H1 (cell line): Measurements from ENCODE around the gene ZSWIM4. TPM values are rescaled to one million over a fixed set of nuclear protein-coding genes. Genes with fewer than 3 reads are reported as not detected.

Experiments used
- CTCF ChIA-PET: fragments of 300-600 bp; sonication (Branson Sonifier 250); formaldehyde crosslinking; loops from one replicate; lab custom pipeline; 2021; ENCODE audit not compliant: partially characterized antibody; lab: Charles Lee
- POLR2A ChIA-PET: fragments of 300-600 bp; sonication (Branson Sonifier 250); formaldehyde crosslinking; loops from one replicate; lab custom pipeline; 2021; ENCODE audit warnings: inconsistent platforms; ENCODE audit not compliant: partially characterized antibody; lab: Charles Lee
- DNase-seq, 2 experiments: peaks; one replicate each; pipeline versions ENCODE4 v3.0.0 to v3.0.0-alpha.2; 2010 to 2022; ENCODE audit warnings: low spot score in 2 of 2, low read depth in 1 of 2, mixed read lengths in 1 of 2
- FAIRE-seq: peaks from 2 replicates; lab custom pipeline; 2011; peaks lifted over from hg19 to GRCh38; lab: Jason Lieb, UNC
- H2AFZ ChIP-seq: 2 replicates; pipeline ENCODE4 v1.8.1; 2012; ENCODE audit warnings: low read length, inconsistent platforms
- H2AK5ac ChIP-seq: 2 replicates; pipeline ENCODE4 v1.6.1; 2013; ENCODE audit warnings: low read depth, low read length
- H2BK120ac ChIP-seq: replicated peaks from 2 replicates; pipeline ENCODE3; 2013; ENCODE audit warnings: low read depth, low read length, inconsistent platforms
- H2BK12ac ChIP-seq: 2 replicates; pipeline ENCODE4 v1.6.1; 2013; ENCODE audit warnings: low read depth, low read length
- H2BK15ac ChIP-seq: 2 replicates; pipeline ENCODE4 v1.6.1; 2013; ENCODE audit warnings: low read length
- H2BK20ac ChIP-seq: 2 replicates; pipeline ENCODE4 v1.6.1; 2013; ENCODE audit warnings: low read length
- H2BK5ac ChIP-seq: 2 replicates; pipeline ENCODE4 v1.6.1; 2013; ENCODE audit warnings: low read depth, low read length
- H3K14ac ChIP-seq: 2 replicates; pipeline ENCODE4 v1.6.1; 2013; ENCODE audit warnings: inconsistent platforms; ENCODE audit not compliant: insufficient read length
- H3K18ac ChIP-seq: 2 replicates; pipeline ENCODE4 v1.6.1; 2013; ENCODE audit warnings: low read length; ENCODE audit errors: extremely low read depth
- H3K23ac ChIP-seq: 2 replicates; pipeline ENCODE4 v1.6.1; 2013; ENCODE audit warnings: inconsistent platforms; ENCODE audit not compliant: insufficient read length
- H3K23me2 ChIP-seq: 2 replicates; pipeline ENCODE4 v1.6.1; 2013; ENCODE audit warnings: low read depth, low read length
- H3K27ac ChIP-seq: 2 replicates; pipeline ENCODE4 v1.6.1; 2011; ENCODE audit warnings: low read depth, low read length, inconsistent platforms
- H3K27me3 ChIP-seq, 4 experiments: replicated peaks in 1 of 4; 1 replicate in 1 of 4; 2 replicates in 3 of 4; pipeline versions ENCODE4 v1.6.1 to v1.8.1; 2011 to 2013; ENCODE audit warnings: low read length in 3 of 4, mild to moderate bottlenecking in 3 of 4, inconsistent platforms in 2 of 4, mixed read lengths in 2 of 4, moderate library complexity in 1 of 4; ENCODE audit not compliant: control insufficient read depth in 3 of 4, insufficient read depth in 3 of 4; ENCODE audit errors: extremely low read depth in 1 of 4
- H3K36me3 ChIP-seq, 4 experiments: 2 replicates each; pipeline versions ENCODE4 v1.6.1 to v1.8.1; 2011 to 2013; ENCODE audit warnings: mild to moderate bottlenecking in 4 of 4, low read length in 3 of 4, moderate library complexity in 2 of 4, control low read depth in 1 of 4, inconsistent platforms in 1 of 4; ENCODE audit not compliant: insufficient read depth in 4 of 4, control insufficient read depth in 2 of 4
- H3K4ac ChIP-seq: replicated peaks from 2 replicates; pipeline ENCODE3; 2013; ENCODE audit warnings: low read length, low read depth, mixed read lengths, inconsistent platforms; ENCODE audit not compliant: insufficient read length
- H3K4me1 ChIP-seq, 4 experiments: replicated peaks in 1 of 4; 1 replicate in 1 of 4; 2 replicates in 3 of 4; pipeline versions ENCODE4 v1.6.1 to v1.8.1; 2011 to 2013; ENCODE audit warnings: low read length in 3 of 4, inconsistent platforms in 2 of 4, mixed read lengths in 1 of 4; ENCODE audit not compliant: insufficient read depth in 4 of 4, control insufficient read depth in 3 of 4
- H3K4me2 ChIP-seq, 2 experiments: 2 replicates each; pipeline versions ENCODE4 v1.6.1 to v1.8.1; 2011 to 2013; ENCODE audit warnings: low read depth in 2 of 2, low read length in 2 of 2, control low read depth in 1 of 2, inconsistent platforms in 1 of 2, mild to moderate bottlenecking in 1 of 2; ENCODE audit not compliant: insufficient read depth in 1 of 2
- H3K4me3 ChIP-seq, 4 experiments: fragments of 200-600, 300-600 bp in 1 of 4; sonication (generic), shearing (Covaris generic), sonication (Bioruptor Twin) in 1 of 4; 2 replicates each; pipeline versions ENCODE4 v1.5.1 to v1.8.1; 2011 to 2016; ENCODE audit warnings: low read length in 4 of 4, low read depth in 3 of 4, control low read depth in 2 of 4, inconsistent platforms in 2 of 4, mild to moderate bottlenecking in 2 of 4, mixed read lengths in 1 of 4, moderate library complexity in 1 of 4; ENCODE audit not compliant: insufficient read depth in 2 of 4; ENCODE audit errors: extremely low read depth in 1 of 4
- H3K56ac ChIP-seq: replicated peaks from 2 replicates; pipeline ENCODE3; 2013; ENCODE audit warnings: low read depth, mild to moderate bottlenecking, mixed read lengths, low read length, inconsistent platforms; ENCODE audit not compliant: insufficient read length
- H3K79me1 ChIP-seq: 2 replicates; pipeline ENCODE4 v1.6.1; 2013; ENCODE audit warnings: low read depth, low read length, control low read depth
- H3K79me2 ChIP-seq, 2 experiments: 2 replicates each; pipeline versions ENCODE4 v1.6.1 to v1.8.1; 2012 to 2013; ENCODE audit warnings: low read length in 2 of 2, mild to moderate bottlenecking in 2 of 2, inconsistent platforms in 1 of 2; ENCODE audit not compliant: insufficient read depth in 2 of 2, control insufficient read depth in 1 of 2
- H3K9ac ChIP-seq, 4 experiments: replicated peaks in 1 of 4; 1 replicate in 1 of 4; 2 replicates in 3 of 4; pipeline versions ENCODE4 v1.6.1 to v1.8.1; 2011 to 2013; ENCODE audit warnings: low read depth in 3 of 4, low read length in 3 of 4, control low read depth in 2 of 4, mild to moderate bottlenecking in 2 of 4, moderate library complexity in 2 of 4, inconsistent platforms in 1 of 4; ENCODE audit errors: extremely low read depth in 1 of 4
- H3K9me3 ChIP-seq, 2 experiments: 2 replicates each; pipeline versions ENCODE4 v1.6.1 to v1.8.1; 2012 to 2013; ENCODE audit warnings: mild to moderate bottlenecking in 2 of 2, moderate library complexity in 2 of 2, control low read depth in 1 of 2, inconsistent platforms in 1 of 2, low read depth in 1 of 2, low read length in 1 of 2, mixed read lengths in 1 of 2; ENCODE audit not compliant: insufficient read depth in 2 of 2
- H4K20me1 ChIP-seq, 2 experiments: replicated peaks in 1 of 2; 2 replicates each; pipeline versions ENCODE3 to v1.8.1; 2011 to 2013; ENCODE audit warnings: inconsistent platforms in 2 of 2, low read length in 2 of 2, mild to moderate bottlenecking in 1 of 2; ENCODE audit not compliant: insufficient read depth in 2 of 2, control insufficient read depth in 1 of 2
- H4K5ac ChIP-seq: 2 replicates; pipeline ENCODE4 v1.6.1; 2013; ENCODE audit warnings: low read length, low read depth, mixed read lengths, inconsistent platforms; ENCODE audit not compliant: insufficient read length
- H4K8ac ChIP-seq: 2 replicates; pipeline ENCODE4 v1.8.0; 2013; ENCODE audit warnings: mild to moderate bottlenecking, moderate library complexity, low read length, inconsistent platforms; ENCODE audit not compliant: insufficient read depth; ENCODE audit errors: extremely low read depth
- H4K91ac ChIP-seq: replicated peaks from 2 replicates; pipeline ENCODE3; 2013; ENCODE audit warnings: low read length, mixed read lengths, inconsistent platforms; ENCODE audit not compliant: insufficient read length
- ATF3 ChIP-seq: IDR thresholded peaks from 2 replicates; pipeline ENCODE4 v1.6.1; 2011; ENCODE audit warnings: low read depth, mild to moderate bottlenecking, low read length; ENCODE audit not compliant: insufficient read depth
- CTCF ChIP-seq, 3 experiments: IDR thresholded peaks; 1 replicate in 2 of 3; 2 replicates in 1 of 3; pipeline versions ENCODE4 v1.5.1 to v1.6.1; 2011; ENCODE audit warnings: low read length in 3 of 3, mild to moderate bottlenecking in 3 of 3, inconsistent platforms in 2 of 3, low read depth in 1 of 3, moderate library complexity in 1 of 3; ENCODE audit not compliant: insufficient read depth in 1 of 3; ENCODE audit errors: control extremely low read depth in 1 of 3
- E2F6 ChIP-seq: IDR thresholded peaks from 2 replicates; pipeline ENCODE4 v1.6.1; 2012; ENCODE audit warnings: inconsistent platforms
- GTF2F1 ChIP-seq: IDR thresholded peaks from 2 replicates; pipeline ENCODE4 v1.6.1; 2012; ENCODE audit warnings: low read depth, low read length, improper control_type of control experiment, borderline replicate concordance
- HDAC6 ChIP-seq: IDR thresholded peaks from one replicate; pipeline ENCODE4 v1.7.1; 2012; ENCODE audit warnings: low read depth, mild to moderate bottlenecking, inconsistent platforms, low read length, moderate library complexity
- KDM1A ChIP-seq: fragments of 200-600, 300-600 bp; sonication (generic); IDR thresholded peaks from 2 replicates; pipeline ENCODE4 v1.7.1; 2016; ENCODE audit warnings: mild to moderate bottlenecking, low read length, borderline replicate concordance
- RBBP5 ChIP-seq: IDR thresholded peaks from 2 replicates; pipeline ENCODE4 v1.7.1; 2012; ENCODE audit warnings: low read depth, mild to moderate bottlenecking, inconsistent platforms, low read length, moderate library complexity, borderline replicate concordance
- SIX5 ChIP-seq: IDR thresholded peaks from 2 replicates; pipeline ENCODE4 v1.6.1; 2011; ENCODE audit warnings: mild to moderate bottlenecking, low read depth, low read length
- WGBS, 2 experiments: shearing (Covaris generic) in 1 of 2; methylation state at CpG; one replicate each; pipeline versions ENCODE4 v1.1.6 to v1.1.7; 2013 to 2015; ENCODE audit warnings: low lambda C conversion rate in 2 of 2, mixed read lengths in 2 of 2, inconsistent platforms in 1 of 2, low coverage in 1 of 2, missing lambda C conversion rate in 1 of 2; ENCODE audit not compliant: insufficient replicate concordance in 2 of 2, insufficient coverage in 1 of 2, insufficient read length in 1 of 2; ENCODE audit errors: extremely low coverage in 1 of 2, missing lambda C conversion rate in 1 of 2; 5-methylcytosine and 5-hydroxymethylcytosine counted together
- polyA plus RNA-seq, 7 experiments: library from polyadenylated mRNA; depleted of rRNA in 3 of 7; stranded (reverse) in 5 of 7; unstranded in 2 of 7; fragments of >200 nt in 5 of 7; fragments of 200-250 nt in 2 of 7; gene quantifications; 1 replicate in 5 of 7; 2 replicates in 1 of 7; 4 replicates in 1 of 7; pipeline versions ENCODE4 v1.2.1 to v1.2.3, GENCODE V29; 2011 to 2013; ENCODE audit warnings: missing spikeins in 2 of 7, mixed read lengths in 2 of 7
- total RNA-seq: library from RNA; stranded (reverse); fragmentation: NEBNext Ultra II Directional; extraction: Animal tissue kit (Norgen Biotek cat#: 25700); gene quantifications from 2 replicates; pipeline ENCODE4 v1.2.1, GENCODE V29; 2021

The ZSWIM4 gene
- total and polyA plus RNA-seq, 2 of the 8 experiments (the other 6 are each of a cell fraction or from before 2014, with no cell fraction given): 12.2 to 31.1 TPM

- Histone ChIP-seq H3K4me1 (peaks cover 0 to 6% (median 2%) of the 10 kb centered on the region in 4 experiments; a peak in 3 of 7 replicates), H3K4ac (no peak overlapping the region), H3K27me3 (no peaks in the 10 kb centered on the region), H3K23ac (no peak overlapping the region), H3K4me3 (no peak overlapping the region), H2AK5ac (no peak overlapping the region), H2BK120ac (no peak overlapping the region), H3K9me3 (no peaks in the 10 kb centered on the region), H3K56ac (no peak overlapping the region), H2AFZ (no peak overlapping the region), H2BK20ac (no peak overlapping the region), H3K4me2 (no peak overlapping the region), H2BK12ac (no peak overlapping the region), H4K8ac (no peak overlapping the region), H2BK15ac (no peak overlapping the region), H4K5ac (no peak overlapping the region), H3K79me1 (no peaks in the 10 kb centered on the region), H3K36me3 (peaks cover 0 to 11% (median 0%) of the 10 kb centered on the region in 4 experiments; a peak in 2 of 8 replicates), H3K23me2 (peaks cover 7% of the 10 kb centered on the region; the same call in 1 of the 2 replicates), H3K18ac (no peak overlapping the region), H4K91ac (no peak overlapping the region), H3K14ac (no peak overlapping the region), H3K27ac (no peak overlapping the region), H3K79me2 (peaks cover 0 to 6% of the 10 kb centered on the region in 2 experiments; a peak in 2 of 4 replicates), H3K9ac (no peak overlapping the region), H2BK5ac (no peak overlapping the region), H4K20me1 (peaks cover 0 to 2% of the 10 kb centered on the region in 2 experiments)
- DNase-seq (no peak), FAIRE-seq (no peak)
- ChIA-PET POLR2A (no interaction called here), CTCF (interaction anchor here (0.7 kb wide), 1 partner anchor 41 kb away, joined by 3 read pairs; no protein-coding TSS in a partner anchor)
- 97% methylated on average over 16 of the region's 16 CpGs; no CpG with 5 or more reads in 1 of the 2 experiments for WGBS, 2 experiments
- TF ChIP-seq SIX5 (no peak), RBBP5 (no peak), ATF3 (no peak), HDAC6 (no peak), E2F6 (no peak), KDM1A (no peak), GTF2F1 (no peak), CTCF (IDR thresholded peaks at IDR 0.05; ENCODE audit: control extremely low read depth in 1 of 3, insufficient read depth in 1 of 3, low read depth in 1 of 3, low read length in 3 of 3) (no peak)
Observed at GRCh38 chr19:13770013-13770635, 25.1 kb upstream of the ZSWIM4 start.
